B cell (primary cell): ENCODE results near the gene UBR4. TPM values are rescaled to one million over a fixed set of nuclear protein-coding genes. Genes with fewer than 3 reads are reported as not detected.

Experiments used
- ATAC-seq: fragments of 200-7000 bp; cut with Tn5 transposase; one replicate; pipeline ENCODE4 v1.10.0; 2021; ENCODE audit warnings: low read depth, mild to moderate bottlenecking, moderate number of reproducible peaks, moderate library complexity
- CTCF ChIA-PET: fragments of 350-600 bp; sonication (Branson Sonifier 250); formaldehyde crosslinking; loops from one replicate; lab custom pipeline; 2021; ENCODE audit warnings: antibody characterized with exemption, inconsistent platforms; lab: Charles Lee
- POLR2A ChIA-PET: fragments of 350-600 bp; sonication (Branson Sonifier 250); formaldehyde crosslinking; loops from one replicate; lab custom pipeline; 2021; ENCODE audit warnings: antibody characterized with exemption; lab: Charles Lee
- DNase-seq: peaks from one replicate; pipeline ENCODE4 v3.0.0; 2013
- H2AFZ ChIP-seq: 2 replicates; pipeline ENCODE4 v1.6.1; 2012; ENCODE audit warnings: mild to moderate bottlenecking, low read depth, low read length; ENCODE audit not compliant: insufficient read depth, poor library complexity, severe bottlenecking
- H3K27ac ChIP-seq, 2 donors: 1 replicate in 1 of 2; 2 replicates in 1 of 2; pipeline ENCODE4 v1.5.1; 2012 to 2013; ENCODE audit warnings: low read length in 2 of 2, mild to moderate bottlenecking in 2 of 2, moderate library complexity in 1 of 2
- H3K27me3 ChIP-seq, 4 experiments: fragments of 200-600 bp in 1 of 4; sonication (generic) in 1 of 4; replicated peaks in 1 of 4; 1 replicate in 2 of 4; 2 replicates in 2 of 4; pipeline versions ENCODE4 v1.6.1 to v1.7.0; 2013 to 2016; ENCODE audit warnings: low read length in 3 of 4, mild to moderate bottlenecking in 2 of 4, mixed read lengths in 1 of 4, moderate library complexity in 1 of 4; ENCODE audit not compliant: insufficient read depth in 4 of 4, control insufficient read depth in 3 of 4; ENCODE audit errors: control extremely low read depth in 1 of 4
- H3K36me3 ChIP-seq, 2 experiments: replicated peaks in 1 of 2; 1 replicate in 1 of 2; 2 replicates in 1 of 2; pipeline versions ENCODE4 v1.6.1 to v1.7.1; 2013; ENCODE audit warnings: low read length in 1 of 2; ENCODE audit not compliant: insufficient read depth in 2 of 2, control insufficient read depth in 1 of 2; ENCODE audit errors: control extremely low read depth in 1 of 2, extremely low read depth in 1 of 2
- H3K4me1 ChIP-seq, 2 donors: fragments of 200-600 bp in 1 of 2; sonication (generic) in 1 of 2; 1 replicate in 1 of 2; 2 replicates in 1 of 2; pipeline versions ENCODE4 v1.5.1 to v1.6.1; 2013 to 2017; ENCODE audit warnings: low read length in 2 of 2; ENCODE audit not compliant: control insufficient read depth in 2 of 2, insufficient read depth in 2 of 2
- H3K4me2 ChIP-seq: replicated peaks from 2 replicates; pipeline ENCODE3; 2012; ENCODE audit warnings: mild to moderate bottlenecking, low read depth, low read length; ENCODE audit not compliant: poor library complexity, severe bottlenecking
- H3K4me3 ChIP-seq, 5 experiments: fragments of 200-600 bp in 1 of 5; sonication (generic) in 1 of 5; 1 replicate in 3 of 5; 2 replicates in 2 of 5; pipeline versions ENCODE4 v1.5.1 to v1.7.0; 2011 to 2016; ENCODE audit warnings: low read length in 4 of 5, mild to moderate bottlenecking in 4 of 5, low read depth in 2 of 5, control low read depth in 1 of 5, moderate library complexity in 1 of 5; ENCODE audit not compliant: insufficient read depth in 1 of 5; ENCODE audit errors: control extremely low read depth in 1 of 5, extremely low read depth in 1 of 5
- H3K79me2 ChIP-seq: fragments of 200-600 bp; sonication (generic); one replicate; pipeline ENCODE4 v1.6.0; 2016; ENCODE audit warnings: low read length; ENCODE audit not compliant: control insufficient read depth, insufficient read depth
- H3K9ac ChIP-seq: fragments of 200-600 bp; sonication (generic); 2 replicates; pipeline ENCODE4 v1.6.1; 2017; ENCODE audit warnings: mild to moderate bottlenecking, low read length, moderate library complexity
- H3K9me3 ChIP-seq, 3 donors: one replicate each; pipeline versions ENCODE4 v1.6.1 to v1.7.1; 2013; ENCODE audit warnings: low read length in 2 of 3; ENCODE audit not compliant: control insufficient read depth in 2 of 3, insufficient read depth in 1 of 3; ENCODE audit errors: control extremely low read depth in 1 of 3
- H4K20me1 ChIP-seq: 2 replicates; pipeline ENCODE4 v1.6.0; 2012; ENCODE audit warnings: mild to moderate bottlenecking, low read length; ENCODE audit not compliant: insufficient read depth, control insufficient read depth, poor library complexity, severe bottlenecking
- H3K27ac Mint-ChIP-seq: one replicate; pipeline ENCODE4 v1.8.0; 2021; ENCODE audit warnings: mixed read lengths
- H3K27me3 Mint-ChIP-seq: one replicate; pipeline ENCODE4 v1.8.0; 2021; ENCODE audit warnings: mixed read lengths
- H3K4me1 Mint-ChIP-seq: one replicate; pipeline ENCODE4 v1.8.0; 2021; ENCODE audit warnings: mixed read lengths
- H3K4me3 Mint-ChIP-seq: one replicate; pipeline ENCODE4 v1.8.0; 2021; ENCODE audit warnings: mixed read lengths
- H3K9me3 Mint-ChIP-seq: one replicate; pipeline ENCODE4 v1.8.0; 2022; ENCODE audit warnings: mixed read lengths; ENCODE audit not compliant: insufficient read depth
- EZH2 ChIP-seq: IDR thresholded peaks from 2 replicates; pipeline ENCODE4 v1.6.1; 2012; ENCODE audit warnings: borderline replicate concordance, low read depth, mild to moderate bottlenecking, moderate library complexity, low read length; ENCODE audit not compliant: insufficient read depth, poor library complexity, severe bottlenecking
- WGBS: methylation state at CpG from one replicate; pipeline ENCODE4 v1.1.5; 2013; ENCODE audit warnings: missing lambda C conversion rate; ENCODE audit not compliant: insufficient coverage; 5-methylcytosine and 5-hydroxymethylcytosine counted together
- intact Hi-C: fragments of 100-400 bp; cut with micrococcal nuclease; formaldehyde crosslinking; loops from one replicate; pipeline ENCODE4 v1.10.0; 2022
- polyA plus RNA-seq: library from polyadenylated mRNA; depleted of rRNA; stranded (reverse); fragments of >200 nt; gene quantifications from 2 replicates; pipeline ENCODE4 v1.2.3, GENCODE V29; 2012
- total RNA-seq, 2 donors: library from RNA; stranded (reverse); fragments of 120-200 nt in 1 of 2; gene quantifications; 1 replicate in 1 of 2; 2 replicates in 1 of 2; pipeline versions ENCODE4 v1.2.3 to v1.2.4, GENCODE V29; 2013 to 2022
- TF ChIP-seq, protein P1 (sequence below): fragments of 200-600 bp; IDR thresholded peaks from one replicate; pipeline ENCODE4 v1.8.0; 2022; ENCODE audit warnings: antibody characterized with exemption, mild to moderate bottlenecking

UBR4 gene
- total and polyA plus RNA-seq, 2 donors (not counting 1 experiment from before 2014, with no cell fraction given): 90.0 to 190 TPM

GRCh38 chr1:19064906-19065450, 145.1 kb downstream of the UBR4 start:
- ChIA-PET POLR2A (no interaction called here), CTCF (interaction anchor here (0.8 kb wide), 1 partner anchor 167 kb away, joined by 3 read pairs; no protein-coding TSS in a partner anchor)
- intact Hi-C loops: no loop called here

DNA sequence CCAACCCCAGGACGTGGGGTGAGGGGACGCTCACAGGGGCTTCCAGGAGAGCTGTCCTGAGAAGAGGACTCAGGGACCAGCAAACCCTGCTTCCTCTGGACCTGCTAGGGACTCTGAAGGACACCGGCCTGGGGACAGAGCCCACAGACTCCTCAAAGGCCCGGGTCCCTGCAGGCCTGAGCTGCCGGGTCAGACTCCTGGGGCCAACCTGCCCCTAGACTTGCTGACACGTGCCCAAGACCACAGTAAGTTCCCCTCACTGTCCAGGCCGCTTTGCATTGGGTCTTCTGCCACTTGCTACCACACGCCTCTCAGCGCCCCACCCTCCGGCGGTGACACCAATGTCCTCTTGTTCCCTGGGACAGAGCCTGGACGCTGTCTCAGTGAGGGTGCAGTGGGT, 146.9 kb downstream of the UBR4 start:
- H3K4me1 ChIP-seq: no peaks in the 10 kb centered on the region
- Mint-ChIP-seq H3K4me3 (no peak overlapping the region), H3K27me3 (peaks cover 5% of the 10 kb centered on the region), H3K4me1 (no peaks in the 10 kb centered on the region), H3K9me3 (peaks cover 3% of the 10 kb centered on the region), H3K27ac (no peak overlapping the region)
- no peak overlapping the region for H3K9ac ChIP-seq
- no peaks in the 10 kb centered on the region for H3K36me3 ChIP-seq
- intact Hi-C loops: no loop called here
- H3K9me3 ChIP-seq: peaks cover 0 to 19% (median 0%) of the 10 kb centered on the region in 3 donors
- no peaks in the 10 kb centered on the region for H3K27me3 ChIP-seq
- no peak overlapping the region for H3K4me2 ChIP-seq
- no peak overlapping the region for H3K4me3 ChIP-seq
- POLR2A ChIA-PET: no interaction called here
- no peaks in the 10 kb centered on the region for H4K20me1 ChIP-seq
- ATAC-seq (no peak), DNase-seq (no peak)
- no peaks in the 10 kb centered on the region for H3K79me2 ChIP-seq
- CTCF ChIA-PET: no interaction called here
- no peak overlapping the region for H2AFZ ChIP-seq
- H3K27ac ChIP-seq: no peak overlapping the region
- WGBS: 92% methylated on average over 11 of the region's 12 CpGs
- TF ChIP-seq, protein P1, sequence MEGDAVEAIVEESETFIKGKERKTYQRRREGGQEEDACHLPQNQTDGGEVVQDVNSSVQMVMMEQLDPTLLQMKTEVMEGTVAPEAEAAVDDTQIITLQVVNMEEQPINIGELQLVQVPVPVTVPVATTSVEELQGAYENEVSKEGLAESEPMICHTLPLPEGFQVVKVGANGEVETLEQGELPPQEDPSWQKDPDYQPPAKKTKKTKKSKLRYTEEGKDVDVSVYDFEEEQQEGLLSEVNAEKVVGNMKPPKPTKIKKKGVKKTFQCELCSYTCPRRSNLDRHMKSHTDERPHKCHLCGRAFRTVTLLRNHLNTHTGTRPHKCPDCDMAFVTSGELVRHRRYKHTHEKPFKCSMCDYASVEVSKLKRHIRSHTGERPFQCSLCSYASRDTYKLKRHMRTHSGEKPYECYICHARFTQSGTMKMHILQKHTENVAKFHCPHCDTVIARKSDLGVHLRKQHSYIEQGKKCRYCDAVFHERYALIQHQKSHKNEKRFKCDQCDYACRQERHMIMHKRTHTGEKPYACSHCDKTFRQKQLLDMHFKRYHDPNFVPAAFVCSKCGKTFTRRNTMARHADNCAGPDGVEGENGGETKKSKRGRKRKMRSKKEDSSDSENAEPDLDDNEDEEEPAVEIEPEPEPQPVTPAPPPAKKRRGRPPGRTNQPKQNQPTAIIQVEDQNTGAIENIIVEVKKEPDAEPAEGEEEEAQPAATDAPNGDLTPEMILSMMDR: no peak
- TF ChIP-seq EZH2: no peak

More at GRCh38 chr1:19064906-19065450, 145.1 kb downstream of the UBR4 start:
- WGBS: 98% methylated on average over 16 of the region's 16 CpGs
- no peak for TF ChIP-seq EZH2
- TF ChIP-seq, protein P1: no peak
- H3K4me1 ChIP-seq: no peaks in the 10 kb centered on the region
- H3K36me3 ChIP-seq: no peaks in the 10 kb centered on the region
- no peak overlapping the region for H3K27ac ChIP-seq
- H3K4me2 ChIP-seq: no peak overlapping the region
- H3K79me2 ChIP-seq: no peaks in the 10 kb centered on the region
- Mint-ChIP-seq H3K4me3 (no peak overlapping the region), H3K27ac (no peak overlapping the region), H3K27me3 (no peaks in the 10 kb centered on the region), H3K9me3 (peaks cover 3% of the 10 kb centered on the region), H3K4me1 (no peaks in the 10 kb centered on the region)
- DNase-seq (no peak), ATAC-seq (no peak)
- no peak overlapping the region for H3K9ac ChIP-seq
- H3K4me3 ChIP-seq: no peak overlapping the region
- H3K9me3 ChIP-seq: peaks cover 0 to 19% (median 0%) of the 10 kb centered on the region in 3 donors
- H4K20me1 ChIP-seq: no peaks in the 10 kb centered on the region
- H2AFZ ChIP-seq: no peak overlapping the region
- H3K27me3 ChIP-seq: no peaks in the 10 kb centered on the region
